Fibroblast of the conjunctiva (primary cell): Measurements from ENCODE around the gene TNS3.

ENCODE experiments used
- DNase-seq: peaks from one replicate; pipeline ENCODE4 v3.0.0-alpha.2; 2010; ENCODE audit warnings: low read depth

Gene TNS3

DNA sequence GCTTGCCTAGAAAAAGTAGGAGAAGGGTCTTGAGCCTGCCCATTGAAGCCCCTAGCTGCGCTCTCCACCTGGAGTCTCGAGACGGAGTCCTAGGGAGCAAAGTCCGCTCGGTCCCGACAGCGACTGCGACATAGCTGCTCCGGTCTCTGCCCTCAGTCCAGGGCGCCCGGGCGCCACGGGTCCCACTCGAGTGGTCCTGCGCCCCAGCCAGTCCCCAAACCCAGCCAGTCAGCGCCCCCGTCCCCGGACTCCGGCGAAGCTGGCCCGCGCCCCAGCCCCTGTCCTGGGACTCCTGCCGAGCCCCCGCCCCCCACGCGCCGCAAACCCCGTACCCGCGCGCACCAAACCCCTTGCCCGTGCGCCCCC, 490 bp downstream of the TNS3 start:
- DNase-seq: no peak

DNA sequence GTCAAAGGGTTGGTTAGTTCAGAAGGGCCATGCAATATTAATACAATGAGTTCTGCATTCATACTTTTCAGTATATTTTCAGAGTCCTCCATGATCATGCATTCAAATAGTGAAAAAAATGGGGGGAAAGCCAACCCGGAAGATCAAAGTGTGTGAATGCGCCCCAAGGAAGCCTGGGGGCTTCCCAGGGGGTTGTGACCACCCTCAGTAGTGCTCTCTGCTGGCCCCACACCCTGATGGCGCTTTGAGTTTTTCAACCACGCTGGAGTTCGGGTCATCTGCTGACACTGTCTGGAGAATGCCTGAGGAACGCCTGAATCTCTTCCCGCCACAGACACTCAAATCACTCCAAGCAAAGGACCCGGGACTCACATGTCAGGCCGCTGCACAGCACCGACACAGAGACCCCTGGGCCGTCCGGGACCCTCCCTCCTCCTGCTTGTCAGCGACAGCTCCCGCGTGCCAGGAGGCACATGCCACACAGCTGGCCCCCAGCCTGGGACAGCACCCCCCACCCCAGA, 1.0 kb downstream of the TNS3 start:
- DNase-seq: no peak

DNA sequence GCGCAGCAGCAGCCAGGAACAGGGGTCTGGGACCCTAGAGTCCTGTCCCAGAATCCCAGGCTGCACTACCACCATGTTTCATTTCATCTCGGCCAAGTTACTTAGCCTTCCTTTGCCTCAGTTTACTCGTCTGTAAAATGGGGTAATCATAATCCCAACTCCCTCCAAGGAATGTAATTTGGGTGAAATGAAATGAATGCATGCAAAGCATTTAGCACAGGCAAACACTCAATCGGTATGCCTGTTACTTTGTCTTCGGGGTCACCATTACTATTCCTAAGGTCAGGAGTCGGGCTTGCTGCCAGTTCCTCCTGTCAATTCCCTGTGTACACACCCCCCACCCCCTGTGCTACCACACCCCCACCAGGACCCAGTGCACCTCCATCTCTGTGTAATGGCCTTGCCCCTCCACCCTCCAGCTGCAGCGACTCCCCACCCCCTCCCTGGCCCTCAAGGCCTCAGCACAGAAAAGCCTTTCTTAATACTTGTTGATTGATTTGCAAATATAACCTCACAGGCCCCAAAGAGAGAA, 1.7 kb downstream of the TNS3 start:
- no peak for DNase-seq

DNA sequence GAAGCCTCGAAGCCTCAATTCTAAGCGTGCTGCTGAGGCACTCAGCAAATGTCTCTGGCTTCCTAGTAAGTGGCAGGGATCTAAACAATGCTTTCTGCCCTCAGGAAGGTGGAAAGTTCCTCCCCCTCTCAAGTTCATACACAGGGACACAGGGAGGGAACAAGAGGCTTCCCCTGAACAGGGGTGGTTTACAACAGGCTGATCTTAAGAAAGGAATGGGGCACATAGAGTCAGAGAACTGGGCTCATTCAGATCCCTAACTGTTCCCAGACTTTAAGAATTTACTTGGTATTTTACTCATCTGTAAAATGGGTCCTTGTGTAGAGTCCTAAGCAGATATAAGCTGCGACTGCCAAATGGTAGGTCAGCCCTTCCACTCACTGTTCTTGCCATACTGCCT, 2.5 kb downstream of the TNS3 start:
- DNase-seq: no peak

DNA sequence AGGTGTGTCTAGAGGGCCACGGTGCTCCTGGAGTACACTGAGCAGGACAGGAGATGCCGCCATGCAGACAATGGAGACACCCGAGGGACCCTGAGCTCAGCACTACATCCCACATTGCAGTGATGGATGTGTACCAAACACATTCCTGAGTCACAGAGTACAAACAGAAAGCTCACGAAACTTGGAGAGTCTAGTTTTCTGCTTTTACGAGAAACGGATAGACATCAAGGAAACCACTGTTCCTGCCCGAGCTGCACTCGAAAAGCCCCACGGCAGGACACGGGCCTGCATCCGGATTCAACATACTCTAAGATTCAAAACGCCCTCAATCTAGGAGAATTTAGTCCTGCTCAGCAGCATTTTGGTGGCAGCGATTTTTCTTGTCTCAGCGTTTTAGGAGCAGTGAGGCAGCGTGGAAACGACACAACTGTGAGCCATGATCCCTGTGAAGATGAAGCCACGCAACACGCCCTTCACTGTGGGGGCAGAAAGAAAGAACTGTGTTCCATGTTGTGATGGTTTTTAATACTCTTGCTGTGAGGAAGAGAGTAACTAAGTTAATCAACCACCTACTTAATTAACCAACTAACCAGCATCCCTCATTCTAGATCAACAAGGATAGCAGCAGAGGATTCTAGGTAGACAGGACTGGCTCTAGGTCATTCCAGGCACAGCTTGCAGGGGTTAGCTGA, 3.2 kb downstream of the TNS3 start:
- DNase-seq: no peak

DNA sequence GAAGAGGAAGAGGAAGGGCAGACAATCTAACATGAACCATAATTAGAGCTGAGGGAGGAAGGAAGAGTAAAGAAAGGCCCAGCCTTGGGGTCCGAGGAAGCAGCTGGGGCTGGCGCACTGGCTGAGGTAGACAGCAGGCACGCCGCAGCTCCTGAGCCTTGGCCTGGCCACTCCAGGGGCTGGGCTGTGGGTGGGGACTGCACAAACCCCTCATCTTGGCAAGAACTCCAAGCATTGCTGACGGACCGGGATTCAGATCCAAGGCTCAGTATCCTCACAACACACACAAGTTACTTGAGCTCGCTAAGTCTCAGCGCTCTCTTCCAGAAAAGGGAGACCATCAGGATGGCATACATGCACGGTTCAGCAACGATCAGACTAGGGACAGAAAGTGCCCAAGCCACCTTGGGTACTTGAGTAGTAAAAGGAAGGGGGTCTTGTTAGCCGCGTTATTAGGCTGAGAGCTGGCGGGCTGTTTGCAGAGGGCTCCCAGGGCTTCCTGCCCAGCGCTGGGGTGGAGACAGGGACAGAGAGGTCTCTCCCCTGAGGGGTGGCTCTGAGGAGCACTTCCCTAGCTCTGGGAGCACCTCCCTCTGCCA, 4.5 kb downstream of the TNS3 start:
- no peak for DNase-seq

DNA sequence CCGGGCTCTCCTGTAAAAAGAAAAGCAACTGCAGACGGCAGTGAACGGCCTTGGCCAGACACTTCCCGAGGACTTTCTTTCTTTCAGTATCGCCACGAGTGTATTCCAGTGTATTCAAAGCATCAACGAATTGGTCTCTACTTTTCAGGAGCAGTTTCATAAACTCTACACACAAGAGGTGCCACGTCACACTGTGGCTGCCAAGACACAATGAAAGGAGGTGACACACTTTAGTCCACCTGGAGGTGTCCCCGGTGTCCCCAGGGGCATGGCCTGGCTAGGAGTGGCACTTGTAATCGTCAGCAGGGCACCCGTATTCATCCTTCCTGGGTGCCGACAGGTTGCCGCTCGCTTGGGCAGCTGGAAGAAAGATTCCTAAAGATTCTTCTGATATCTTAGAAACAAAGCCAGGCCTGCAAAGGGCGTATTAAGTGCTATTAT, 5.0 kb downstream of the TNS3 start:
- DNase-seq: no peak

DNA sequence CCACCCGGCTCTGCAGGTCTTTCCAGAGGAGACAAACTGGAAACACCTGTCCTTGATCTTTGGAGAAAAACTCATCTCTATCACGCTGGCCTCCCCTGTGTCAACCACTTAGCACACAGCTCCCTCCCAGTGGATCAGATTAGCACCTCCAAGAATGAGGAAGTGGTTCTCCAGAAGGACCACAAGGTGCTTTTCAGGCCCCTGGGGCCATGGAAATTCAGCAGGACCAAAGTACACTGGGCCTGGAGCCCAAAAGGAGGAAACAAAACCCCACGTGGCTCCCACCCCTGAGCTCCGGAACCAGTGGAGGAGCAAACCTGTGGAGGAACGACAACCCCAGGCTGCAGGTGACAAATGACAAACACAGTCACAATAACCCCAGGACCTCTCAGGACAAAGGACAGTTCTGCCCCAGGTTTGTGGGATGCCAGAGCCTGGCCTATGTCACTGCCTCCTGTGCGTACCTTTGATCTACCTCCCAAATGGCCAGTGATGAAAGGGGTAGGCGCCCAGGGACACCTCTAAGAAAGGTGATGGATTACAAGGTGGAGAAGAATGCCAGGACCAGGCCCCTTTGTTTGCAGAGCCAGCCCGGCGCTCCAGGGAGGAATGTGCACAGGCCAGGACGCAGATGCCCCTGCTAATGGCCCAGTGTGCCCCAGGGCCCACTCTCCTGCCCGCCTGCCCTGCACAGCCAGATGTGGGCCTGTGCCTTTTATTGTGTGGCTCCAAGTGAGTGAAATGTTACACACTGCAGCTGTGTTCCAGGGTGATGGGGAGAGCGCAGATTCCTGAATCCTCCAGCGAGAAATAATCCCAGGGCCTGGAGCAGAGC, 5.7 kb downstream of the TNS3 start:
- peak; percentile 65 for DNase-seq

DNA sequence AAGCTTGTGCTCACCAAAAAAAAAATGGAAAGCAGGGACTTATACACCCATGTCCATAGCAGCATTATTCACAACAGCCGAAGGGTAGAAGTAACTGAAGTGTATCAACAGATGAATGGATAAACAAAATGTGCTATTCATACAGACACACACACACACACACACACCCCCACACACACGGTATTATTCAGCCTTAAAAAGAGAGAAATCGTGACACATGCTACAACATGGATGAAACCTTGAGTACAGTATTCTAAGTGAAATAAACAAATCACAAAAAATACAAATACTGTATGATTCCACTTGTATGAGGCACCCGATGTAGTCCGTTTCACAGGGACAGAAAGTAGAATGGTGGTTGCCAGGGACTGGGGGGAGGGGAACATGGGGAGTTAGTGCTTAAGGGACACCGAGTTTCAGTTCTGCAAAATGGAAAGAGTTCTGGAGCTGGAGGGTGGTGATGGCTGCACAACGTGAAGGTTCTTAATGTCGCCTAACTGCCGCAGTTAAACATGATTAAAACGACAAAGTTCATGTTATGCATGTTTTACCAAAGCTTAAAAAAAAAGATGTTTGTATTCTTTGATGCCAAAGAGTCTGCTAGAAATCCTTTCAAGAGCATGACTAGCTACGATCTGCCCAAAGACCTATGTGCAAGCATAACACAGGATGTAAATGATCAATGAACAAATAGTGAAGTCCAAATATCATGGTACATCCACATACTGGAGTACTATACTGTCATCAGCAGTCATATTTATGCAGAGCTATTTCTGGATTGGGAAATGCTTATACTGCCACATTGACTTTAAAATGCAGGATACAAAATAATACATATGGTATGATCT, 7.2 kb downstream of the TNS3 start:
- no peak for DNase-seq

DNA sequence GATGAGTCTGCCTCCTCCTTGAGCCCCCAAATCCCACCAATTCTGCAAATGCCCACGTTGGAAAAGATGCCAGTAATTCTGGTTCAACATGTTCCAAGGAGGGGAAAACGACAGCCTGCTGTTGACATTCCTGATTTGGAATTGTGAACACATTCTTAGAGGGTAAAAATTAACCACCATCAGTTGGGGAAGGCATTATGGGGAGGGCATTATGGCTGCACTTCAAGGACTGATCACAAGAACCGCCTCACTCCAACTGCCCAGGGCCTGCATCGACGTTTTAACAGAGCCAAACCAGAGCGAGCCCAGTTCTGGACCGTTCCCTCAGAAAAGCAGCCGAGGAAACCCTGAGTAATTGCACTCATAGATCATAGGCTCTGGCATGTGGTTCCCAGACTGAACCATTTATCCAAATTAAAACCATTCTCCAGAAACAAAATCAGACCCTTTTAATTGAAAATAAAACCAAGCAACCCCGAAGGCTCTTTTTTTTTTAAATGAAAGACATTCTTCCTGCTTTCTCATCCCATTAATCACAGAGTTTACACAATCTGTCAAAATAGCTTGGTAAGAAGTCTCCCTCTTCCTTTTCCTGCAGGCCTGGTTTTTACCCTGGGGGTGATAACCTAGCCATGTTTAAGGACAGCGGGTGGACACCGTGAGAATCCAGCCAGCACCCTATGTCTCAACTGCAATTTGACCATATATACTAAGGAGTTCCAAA, 8.0 kb downstream of the TNS3 start:
- peak; percentile 75 for DNase-seq

DNA sequence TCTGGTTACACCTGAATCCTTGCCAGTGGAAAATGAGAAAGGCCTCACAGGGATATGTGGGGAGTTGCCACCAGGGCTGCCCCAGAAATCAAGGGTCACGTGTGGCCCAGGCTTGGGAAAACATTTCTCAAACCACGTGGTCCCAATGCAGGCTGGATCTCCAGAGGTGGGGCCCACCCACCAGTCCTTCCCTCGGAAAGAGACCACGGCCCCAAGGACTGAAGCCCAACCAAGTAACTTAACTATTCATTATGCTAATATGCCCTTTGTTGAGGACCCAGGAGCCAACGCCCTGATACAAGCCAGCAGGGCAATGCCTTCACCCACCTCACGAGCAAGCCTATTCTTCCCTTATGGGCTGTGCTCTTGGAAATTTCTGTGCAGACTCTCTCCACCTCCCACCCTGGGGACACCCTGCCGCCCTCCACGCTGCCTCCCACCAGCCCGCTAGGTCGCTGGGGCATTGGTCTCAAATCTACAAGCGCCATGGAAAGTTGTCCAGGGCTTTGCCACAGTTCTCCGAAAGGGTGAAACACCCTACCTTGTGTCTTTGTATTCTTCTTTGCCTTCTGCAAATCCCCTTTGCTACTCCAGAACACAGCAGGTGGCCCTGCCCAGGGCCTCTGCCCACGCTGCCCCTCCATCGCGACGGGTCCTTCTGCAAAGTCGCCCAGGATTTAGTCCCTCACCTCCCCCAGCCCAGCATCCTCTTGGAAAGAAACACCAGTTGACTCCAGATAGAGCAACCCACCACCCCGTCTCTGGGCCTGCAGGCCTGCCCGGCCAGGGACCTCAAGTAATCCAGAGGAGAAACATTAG, 8.8 kb downstream of the TNS3 start:
- no peak for DNase-seq

DNA sequence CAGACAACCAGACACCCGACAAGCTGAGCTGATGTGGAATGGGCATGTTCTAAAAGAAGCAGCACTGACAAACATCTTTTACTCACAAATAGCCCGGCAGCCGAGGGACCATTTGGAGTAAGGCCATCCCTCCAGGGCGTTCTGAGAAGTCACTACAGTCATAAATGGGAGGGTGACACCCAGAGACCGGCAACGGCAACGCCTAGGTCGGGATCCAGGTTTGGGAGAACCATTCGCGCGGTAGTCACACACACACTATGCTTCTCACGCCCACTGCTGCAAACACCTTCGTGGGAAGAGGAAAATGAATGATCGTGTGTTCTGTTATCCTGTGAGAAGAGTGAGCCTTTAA, 9.8 kb downstream of the TNS3 start:
- DNase-seq: no peak

DNA sequence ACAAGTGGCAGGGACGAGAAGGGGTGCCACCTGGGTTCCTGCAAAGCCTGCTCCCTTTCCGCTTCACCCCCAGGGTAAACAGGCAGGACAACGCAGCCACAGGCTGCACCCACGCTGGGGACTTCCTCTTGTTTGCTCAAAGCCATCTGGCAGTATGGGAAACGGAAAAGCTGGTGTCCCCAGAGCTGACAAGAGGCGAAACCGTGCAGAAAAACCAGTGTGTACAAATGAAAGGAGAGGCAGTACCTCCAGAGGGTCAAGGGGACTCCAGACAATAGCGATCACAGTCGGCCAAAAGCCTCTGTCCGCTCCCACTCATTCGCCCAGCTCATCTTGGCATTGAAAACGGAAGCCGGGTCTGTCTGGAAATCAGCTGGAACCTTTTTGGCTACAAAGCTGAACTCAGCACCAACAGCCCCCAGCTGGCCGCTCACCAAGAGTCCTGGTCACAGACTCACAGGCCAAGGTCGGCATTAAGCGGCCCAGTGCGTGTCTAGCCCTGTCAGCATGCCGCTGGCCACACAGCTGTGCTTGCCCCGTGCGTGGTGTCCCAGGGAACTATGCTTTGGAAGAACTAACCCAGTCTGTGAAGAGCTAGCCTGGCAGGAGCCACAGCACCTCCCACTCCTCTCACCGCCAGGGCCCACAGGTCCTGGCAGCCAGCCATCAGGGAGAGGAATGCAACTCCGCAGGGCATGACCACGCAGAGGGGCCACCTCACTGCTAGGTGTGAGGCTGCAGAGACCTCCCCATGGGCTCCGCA, 10.4 kb downstream of the TNS3 start:
- DNase-seq: no peak

DNA sequence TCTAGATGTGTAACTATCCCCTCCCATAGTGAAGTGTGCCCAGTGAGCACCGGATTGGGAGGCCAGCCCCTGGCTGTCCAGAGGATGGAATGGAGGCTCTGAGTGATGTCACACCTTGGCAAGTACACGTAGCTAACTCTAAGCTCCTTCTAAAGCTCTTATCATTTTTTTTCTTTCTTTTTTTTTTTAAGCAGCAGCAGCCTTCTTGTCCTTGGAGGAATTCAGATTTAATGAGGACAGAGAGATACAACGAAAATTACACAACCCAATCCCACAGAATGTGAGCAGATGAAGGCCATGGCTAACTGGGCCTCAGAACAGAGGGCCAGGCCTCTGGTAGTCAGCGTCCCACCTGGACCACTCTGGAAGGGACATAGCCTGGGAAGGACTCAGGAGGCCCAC, 11.3 kb downstream of the TNS3 start:
- DNase-seq: no peak

DNA sequence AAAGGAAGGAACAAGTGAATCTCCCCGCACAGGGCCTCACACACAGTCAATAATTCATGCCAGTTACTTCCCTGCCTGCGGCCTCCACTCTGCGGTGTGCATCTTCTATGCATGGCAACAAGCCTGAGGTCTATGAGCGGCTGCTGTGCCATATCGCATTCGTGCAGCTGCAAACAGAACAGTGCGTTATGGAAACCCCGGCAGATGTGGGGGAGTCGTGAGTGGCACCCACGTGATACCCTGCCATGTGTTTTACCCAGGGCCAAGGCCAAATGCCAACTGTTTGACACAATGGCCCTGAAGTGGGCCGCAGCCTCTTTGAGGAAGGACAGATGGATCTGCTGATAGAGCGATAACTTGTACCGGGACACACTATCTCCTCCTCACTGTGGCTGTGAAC, 13.4 kb downstream of the TNS3 start:
- no peak for DNase-seq

DNA sequence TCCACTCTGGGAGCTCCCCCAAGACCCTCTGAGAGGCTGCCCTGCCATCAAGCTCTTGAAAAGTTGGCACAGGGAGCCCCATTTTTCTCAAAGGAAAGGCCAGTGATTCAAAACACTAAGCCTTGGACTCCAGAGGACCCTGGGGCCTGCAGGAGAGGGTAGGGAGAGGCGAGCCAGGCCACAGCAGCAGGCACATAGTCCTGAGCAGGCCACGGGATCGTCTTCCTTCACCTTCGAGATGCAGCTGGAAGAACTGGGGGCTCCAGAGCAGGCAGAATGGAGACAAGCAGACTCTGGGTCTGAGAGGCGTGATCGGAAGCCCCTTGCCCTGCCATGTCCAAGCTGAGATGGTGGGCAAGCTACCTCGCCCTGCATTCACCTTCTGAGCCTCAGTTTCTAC, 13.9 kb downstream of the TNS3 start:
- no peak for DNase-seq

DNA sequence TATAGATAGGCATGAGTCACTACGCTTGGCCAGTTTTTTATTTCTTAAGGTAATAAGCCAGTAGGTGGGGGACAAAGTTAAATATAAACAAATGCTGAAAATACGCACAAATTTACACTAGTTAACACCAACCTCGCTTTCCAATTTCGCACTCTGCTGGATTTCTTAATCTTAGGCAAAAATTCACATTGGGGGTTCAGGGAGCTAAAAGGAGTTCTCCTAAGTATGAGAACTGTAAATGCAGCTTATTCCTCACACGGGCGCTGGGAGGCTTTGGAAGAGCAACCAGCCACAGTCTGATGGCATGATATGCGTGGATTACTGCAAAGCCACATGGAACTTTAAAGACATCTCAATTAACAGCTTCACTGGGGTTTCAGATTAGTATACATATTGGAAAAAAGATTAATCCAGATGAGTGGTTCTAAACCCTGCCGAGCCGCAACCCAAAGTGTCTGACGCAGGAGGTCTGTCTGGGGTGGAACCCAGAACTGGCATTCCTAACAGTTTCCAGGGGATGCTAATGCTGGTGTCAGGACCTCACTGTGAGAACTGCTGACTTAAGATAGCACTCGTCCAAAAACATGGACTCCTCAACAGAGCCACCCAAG, 16.2 kb downstream of the TNS3 start:
- DNase-seq: no peak

DNA sequence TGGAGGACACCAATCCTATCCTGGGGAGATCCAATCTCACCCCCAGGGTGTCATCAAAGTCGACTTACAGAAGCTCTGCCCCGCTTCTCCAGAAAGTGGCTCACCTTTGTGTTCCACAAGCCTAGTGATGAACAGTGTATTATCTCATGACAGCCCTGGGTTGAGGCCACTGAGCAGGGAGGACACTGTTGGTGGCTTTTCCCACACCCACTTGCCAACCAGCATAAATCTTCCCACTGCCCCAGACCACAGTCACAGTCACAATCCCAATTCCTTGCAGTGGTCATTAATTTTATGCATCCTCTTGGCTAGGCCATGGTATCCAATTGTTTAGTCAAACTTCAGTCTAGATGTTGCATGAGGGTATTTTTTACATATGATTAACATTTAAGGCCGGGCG, 18.4 kb downstream of the TNS3 start:
- no peak for DNase-seq
